Panc1 (cell line): ENCODE results near the gene NTN4.

Experiments used
- POLR2AphosphoS5 ChIP-seq: IDR thresholded peaks from 2 replicates; pipeline ENCODE4 v1.6.1; 2012; ENCODE audit warnings: mild to moderate bottlenecking, low read depth, low read length, moderate library complexity
- REST ChIP-seq, 2 experiments: IDR thresholded peaks; 2 replicates each; pipeline ENCODE4 v1.6.1; 2011 to 2012; ENCODE audit warnings: low read depth in 2 of 2, control low read depth in 1 of 2, low read length in 1 of 2, mild to moderate bottlenecking in 1 of 2, moderate library complexity in 1 of 2; ENCODE audit not compliant: insufficient read depth in 1 of 2
- SIN3A ChIP-seq: IDR thresholded peaks from 2 replicates; pipeline ENCODE4 v1.6.1; 2012; ENCODE audit warnings: low read depth, mild to moderate bottlenecking, low read length, moderate library complexity, borderline replicate concordance; ENCODE audit not compliant: insufficient read depth
- TF ChIP-seq, protein P1 (sequence below): fragments of 450-650 bp; IDR thresholded peaks from 2 replicates; pipeline ENCODE4 v1.5.1; 2017; ENCODE audit warnings: mild to moderate bottlenecking

DNA sequence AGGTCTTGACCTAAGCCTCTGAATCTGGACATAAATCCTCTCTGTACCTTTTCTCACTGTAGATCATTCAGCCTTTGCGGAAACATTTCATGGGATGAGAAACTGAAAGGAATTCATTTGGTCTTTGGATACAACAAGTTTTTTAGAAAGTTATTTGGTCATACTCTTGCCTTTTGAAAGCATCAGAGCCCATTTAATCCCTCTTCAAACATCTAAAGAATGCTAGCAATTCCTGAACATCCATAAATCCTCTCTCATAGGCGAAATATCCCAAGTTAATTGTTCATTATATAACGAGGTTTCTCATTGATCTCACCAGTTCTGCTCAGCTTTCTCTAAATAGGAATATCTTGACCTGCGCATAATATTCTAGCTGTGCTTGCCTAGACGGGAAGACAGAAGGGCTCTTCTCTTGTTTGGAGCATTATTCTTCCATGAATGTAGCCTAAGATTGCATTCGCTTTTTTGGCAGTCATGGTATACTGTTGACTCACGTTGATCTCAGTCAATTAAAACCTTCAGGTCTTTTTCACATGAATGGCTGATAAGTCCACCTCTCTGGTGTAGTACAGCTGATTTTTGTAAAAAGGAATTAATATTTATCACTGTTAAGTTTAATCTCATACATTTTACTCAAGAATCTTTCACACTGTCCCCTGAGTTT is 24.1 kb downstream of the NTN4 start:
- TF ChIP-seq, protein P1, sequence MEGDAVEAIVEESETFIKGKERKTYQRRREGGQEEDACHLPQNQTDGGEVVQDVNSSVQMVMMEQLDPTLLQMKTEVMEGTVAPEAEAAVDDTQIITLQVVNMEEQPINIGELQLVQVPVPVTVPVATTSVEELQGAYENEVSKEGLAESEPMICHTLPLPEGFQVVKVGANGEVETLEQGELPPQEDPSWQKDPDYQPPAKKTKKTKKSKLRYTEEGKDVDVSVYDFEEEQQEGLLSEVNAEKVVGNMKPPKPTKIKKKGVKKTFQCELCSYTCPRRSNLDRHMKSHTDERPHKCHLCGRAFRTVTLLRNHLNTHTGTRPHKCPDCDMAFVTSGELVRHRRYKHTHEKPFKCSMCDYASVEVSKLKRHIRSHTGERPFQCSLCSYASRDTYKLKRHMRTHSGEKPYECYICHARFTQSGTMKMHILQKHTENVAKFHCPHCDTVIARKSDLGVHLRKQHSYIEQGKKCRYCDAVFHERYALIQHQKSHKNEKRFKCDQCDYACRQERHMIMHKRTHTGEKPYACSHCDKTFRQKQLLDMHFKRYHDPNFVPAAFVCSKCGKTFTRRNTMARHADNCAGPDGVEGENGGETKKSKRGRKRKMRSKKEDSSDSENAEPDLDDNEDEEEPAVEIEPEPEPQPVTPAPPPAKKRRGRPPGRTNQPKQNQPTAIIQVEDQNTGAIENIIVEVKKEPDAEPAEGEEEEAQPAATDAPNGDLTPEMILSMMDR, result no peak
- no peak for TF ChIP-seq SIN3A
- no peak for TF ChIP-seq REST (IDR thresholded peaks at IDR 0.05; ENCODE audit: insufficient read depth in 1 of 2, low read depth in 2 of 2, low read length in 1 of 2)
- no peak for TF ChIP-seq POLR2AphosphoS5
